ENCODE data around the gene GRP. TPM values are rescaled to one million over a fixed set of nuclear protein-coding genes. Genes with fewer than 3 reads are reported as not detected.

GRP gene
- total and polyA plus RNA-seq, 4 donors = 3.4 to 40.8 (median 6.8) TPM

GRCh38 chr18:59271606-59272220 is 51.8 kb downstream of the GRP start:
- Histone ChIP-seq H3K4me1 (ENCODE audit: control insufficient read depth in 5 of 5, insufficient read depth in 5 of 5, low read length in 5 of 5) (peaks cover 0 to 24% (median 4%) of the 10 kb centered on the region in 5 donors), H3K27me3 (ENCODE audit: control insufficient read depth in 3 of 3, insufficient read depth in 3 of 3, low read length in 2 of 3) (peaks cover 24 to 92% (median 89%) of the 10 kb centered on the region in 3 donors), H3K9ac (ENCODE audit: insufficient read depth in 1 of 2, low read length in 2 of 2) (no peak overlapping the region), H3K36me3 (ENCODE audit: control insufficient read depth in 4 of 4, insufficient read depth in 4 of 4, low read length in 4 of 4) (no peaks in the 10 kb centered on the region), H3K4me3 (no peak overlapping the region), H3K27ac (ENCODE audit: low read depth in 1 of 2, low read length in 1 of 2) (no peak overlapping the region), H3K9me3 (ENCODE audit: control insufficient read depth in 4 of 4, insufficient read depth in 3 of 4, low read length in 3 of 4) (peaks cover 0 to 12% (median 0%) of the 10 kb centered on the region in 4 donors)
- no peak for TF ChIP-seq CTCF (IDR thresholded peaks at IDR 0.05; ENCODE audit: control extremely low read depth, extremely low read depth)
- no peak for DNase-seq
- whole genome bisulfite sequencing, 2 donors = 10 to 19% methylated on average over 14 of the region's 14 CpGs
- no peak for ATAC-seq (ENCODE audit: insufficient read depth, low FRiP score)

GRCh38 chr18:59272221-59272888 is 52.4 kb downstream of the GRP start:
- peaks cover 0 to 13% (median 0%) of the 10 kb centered on the region in 4 donors for H3K9me3 ChIP-seq (ENCODE audit: control insufficient read depth in 4 of 4, insufficient read depth in 3 of 4, low read length in 3 of 4)
- no peak for DNase-seq
- no peak overlapping the region for H3K27ac ChIP-seq (ENCODE audit: low read depth in 1 of 2, low read length in 1 of 2)
- TF ChIP-seq CTCF (IDR thresholded peaks at IDR 0.05; ENCODE audit: control extremely low read depth, extremely low read depth) = no peak
- WGBS, 2 donors = 2 to 4% methylated on average over 52 of the region's 52 CpGs
- no peak overlapping the region for H3K9ac ChIP-seq (ENCODE audit: insufficient read depth in 1 of 2, low read length in 2 of 2)
- ATAC-seq (ENCODE audit: insufficient read depth, low FRiP score) = no peak
- peaks cover 21 to 92% (median 89%) of the 10 kb centered on the region in 3 donors for H3K27me3 ChIP-seq (ENCODE audit: control insufficient read depth in 3 of 3, insufficient read depth in 3 of 3, low read length in 2 of 3)
- peaks cover 0 to 24% (median 4%) of the 10 kb centered on the region in 5 donors for H3K4me1 ChIP-seq (ENCODE audit: control insufficient read depth in 5 of 5, insufficient read depth in 5 of 5, low read length in 5 of 5)
- no peaks in the 10 kb centered on the region for H3K36me3 ChIP-seq (ENCODE audit: control insufficient read depth in 4 of 4, insufficient read depth in 4 of 4, low read length in 4 of 4)
- H3K4me3 ChIP-seq = no peak overlapping the region

- Histone ChIP-seq H3K27ac (ENCODE audit: low read depth in 1 of 2, low read length in 1 of 2) (no peak within 1 kb of the TSS), H3K9me3 (ENCODE audit: control insufficient read depth in 4 of 4, insufficient read depth in 3 of 4, low read length in 3 of 4) (peaks cover 0 to 14% (median 0%) of the 10 kb centered on the region in 4 donors), H3K4me3 (peak within 1 kb of the TSS; percentile 5), H3K4me1 (ENCODE audit: control insufficient read depth in 5 of 5, insufficient read depth in 5 of 5, low read length in 5 of 5) (peaks cover 0 to 22% (median 4%) of the 10 kb centered on the region in 5 donors), H3K36me3 (ENCODE audit: control insufficient read depth in 4 of 4, insufficient read depth in 4 of 4, low read length in 4 of 4) (no peaks in the 10 kb centered on the region), H3K9ac (ENCODE audit: insufficient read depth in 1 of 2, low read length in 2 of 2) (no peak within 1 kb of the TSS), H3K27me3 (ENCODE audit: control insufficient read depth in 3 of 3, insufficient read depth in 3 of 3, low read length in 2 of 3) (peaks cover 21 to 92% (median 88%) of the 10 kb centered on the region in 3 donors)
- peak in 1 of 3 donors; percentile 50 for DNase-seq
- WGBS, 2 donors = 2 to 3% methylated on average over 70 to 88 of the region's 88 CpGs
- ATAC-seq (ENCODE audit: insufficient read depth, low FRiP score) = peak; percentile 9
- TF ChIP-seq CTCF (IDR thresholded peaks at IDR 0.05; ENCODE audit: control extremely low read depth, extremely low read depth) = no peak
These were observed 53.2 kb downstream of the GRP start, which contains the start of gene RAX for GRCh38 chr18:59272891-59273758. Gene RAX (minus strand): TSS chr18:59273454. CDS start chr18:59273206, 248 bp downstream.
